ENCODE data around the gene ESAM. TPM values are rescaled to one million over a fixed set of nuclear protein-coding genes. Genes with fewer than 3 reads are reported as not detected.

The ESAM gene
- total and polyA plus RNA-seq, 2 of the 8 experiments (the other 6 are each of a cell fraction or from before 2014, with no cell fraction given), result 0.09 TPM; not detected in 1

DNA sequence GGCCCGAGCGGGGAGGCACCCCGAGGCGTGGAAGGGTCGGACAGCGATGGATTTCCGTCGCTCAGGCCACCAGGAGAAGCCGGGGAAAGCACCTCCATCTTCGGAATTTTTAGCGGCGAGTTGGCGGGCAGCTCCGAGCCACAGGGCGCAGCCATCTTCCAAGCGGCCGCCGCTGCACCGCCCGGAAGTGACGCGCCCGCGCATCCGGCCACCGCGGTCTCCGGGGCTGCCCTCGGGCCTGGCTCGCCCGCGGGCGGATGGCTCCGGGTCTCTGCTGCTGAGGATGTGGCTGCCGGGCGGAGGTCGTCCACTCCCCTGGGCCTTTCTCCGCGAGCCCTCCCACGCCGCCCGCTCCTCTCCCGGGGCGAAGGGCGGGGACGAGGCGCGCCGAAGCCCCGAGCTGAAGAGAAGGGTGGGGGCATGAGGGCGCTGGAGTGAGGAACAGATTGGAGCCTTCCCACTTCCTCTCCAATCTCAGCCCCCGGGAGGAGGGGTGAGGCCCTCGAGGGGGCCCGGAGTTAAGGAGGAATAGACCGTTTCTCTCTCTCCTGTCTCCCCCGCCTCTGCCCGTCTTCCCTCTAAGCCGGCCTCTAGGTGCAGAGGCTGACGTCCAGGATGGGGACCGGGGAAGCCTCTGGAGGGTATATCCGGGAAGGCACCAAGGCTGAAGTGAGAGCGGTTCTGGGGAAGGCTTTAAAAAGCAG is 38.3 kb upstream of the ESAM start, which contains the start of gene MSANTD2 (continued):
- TF ChIP-seq, protein P1, sequence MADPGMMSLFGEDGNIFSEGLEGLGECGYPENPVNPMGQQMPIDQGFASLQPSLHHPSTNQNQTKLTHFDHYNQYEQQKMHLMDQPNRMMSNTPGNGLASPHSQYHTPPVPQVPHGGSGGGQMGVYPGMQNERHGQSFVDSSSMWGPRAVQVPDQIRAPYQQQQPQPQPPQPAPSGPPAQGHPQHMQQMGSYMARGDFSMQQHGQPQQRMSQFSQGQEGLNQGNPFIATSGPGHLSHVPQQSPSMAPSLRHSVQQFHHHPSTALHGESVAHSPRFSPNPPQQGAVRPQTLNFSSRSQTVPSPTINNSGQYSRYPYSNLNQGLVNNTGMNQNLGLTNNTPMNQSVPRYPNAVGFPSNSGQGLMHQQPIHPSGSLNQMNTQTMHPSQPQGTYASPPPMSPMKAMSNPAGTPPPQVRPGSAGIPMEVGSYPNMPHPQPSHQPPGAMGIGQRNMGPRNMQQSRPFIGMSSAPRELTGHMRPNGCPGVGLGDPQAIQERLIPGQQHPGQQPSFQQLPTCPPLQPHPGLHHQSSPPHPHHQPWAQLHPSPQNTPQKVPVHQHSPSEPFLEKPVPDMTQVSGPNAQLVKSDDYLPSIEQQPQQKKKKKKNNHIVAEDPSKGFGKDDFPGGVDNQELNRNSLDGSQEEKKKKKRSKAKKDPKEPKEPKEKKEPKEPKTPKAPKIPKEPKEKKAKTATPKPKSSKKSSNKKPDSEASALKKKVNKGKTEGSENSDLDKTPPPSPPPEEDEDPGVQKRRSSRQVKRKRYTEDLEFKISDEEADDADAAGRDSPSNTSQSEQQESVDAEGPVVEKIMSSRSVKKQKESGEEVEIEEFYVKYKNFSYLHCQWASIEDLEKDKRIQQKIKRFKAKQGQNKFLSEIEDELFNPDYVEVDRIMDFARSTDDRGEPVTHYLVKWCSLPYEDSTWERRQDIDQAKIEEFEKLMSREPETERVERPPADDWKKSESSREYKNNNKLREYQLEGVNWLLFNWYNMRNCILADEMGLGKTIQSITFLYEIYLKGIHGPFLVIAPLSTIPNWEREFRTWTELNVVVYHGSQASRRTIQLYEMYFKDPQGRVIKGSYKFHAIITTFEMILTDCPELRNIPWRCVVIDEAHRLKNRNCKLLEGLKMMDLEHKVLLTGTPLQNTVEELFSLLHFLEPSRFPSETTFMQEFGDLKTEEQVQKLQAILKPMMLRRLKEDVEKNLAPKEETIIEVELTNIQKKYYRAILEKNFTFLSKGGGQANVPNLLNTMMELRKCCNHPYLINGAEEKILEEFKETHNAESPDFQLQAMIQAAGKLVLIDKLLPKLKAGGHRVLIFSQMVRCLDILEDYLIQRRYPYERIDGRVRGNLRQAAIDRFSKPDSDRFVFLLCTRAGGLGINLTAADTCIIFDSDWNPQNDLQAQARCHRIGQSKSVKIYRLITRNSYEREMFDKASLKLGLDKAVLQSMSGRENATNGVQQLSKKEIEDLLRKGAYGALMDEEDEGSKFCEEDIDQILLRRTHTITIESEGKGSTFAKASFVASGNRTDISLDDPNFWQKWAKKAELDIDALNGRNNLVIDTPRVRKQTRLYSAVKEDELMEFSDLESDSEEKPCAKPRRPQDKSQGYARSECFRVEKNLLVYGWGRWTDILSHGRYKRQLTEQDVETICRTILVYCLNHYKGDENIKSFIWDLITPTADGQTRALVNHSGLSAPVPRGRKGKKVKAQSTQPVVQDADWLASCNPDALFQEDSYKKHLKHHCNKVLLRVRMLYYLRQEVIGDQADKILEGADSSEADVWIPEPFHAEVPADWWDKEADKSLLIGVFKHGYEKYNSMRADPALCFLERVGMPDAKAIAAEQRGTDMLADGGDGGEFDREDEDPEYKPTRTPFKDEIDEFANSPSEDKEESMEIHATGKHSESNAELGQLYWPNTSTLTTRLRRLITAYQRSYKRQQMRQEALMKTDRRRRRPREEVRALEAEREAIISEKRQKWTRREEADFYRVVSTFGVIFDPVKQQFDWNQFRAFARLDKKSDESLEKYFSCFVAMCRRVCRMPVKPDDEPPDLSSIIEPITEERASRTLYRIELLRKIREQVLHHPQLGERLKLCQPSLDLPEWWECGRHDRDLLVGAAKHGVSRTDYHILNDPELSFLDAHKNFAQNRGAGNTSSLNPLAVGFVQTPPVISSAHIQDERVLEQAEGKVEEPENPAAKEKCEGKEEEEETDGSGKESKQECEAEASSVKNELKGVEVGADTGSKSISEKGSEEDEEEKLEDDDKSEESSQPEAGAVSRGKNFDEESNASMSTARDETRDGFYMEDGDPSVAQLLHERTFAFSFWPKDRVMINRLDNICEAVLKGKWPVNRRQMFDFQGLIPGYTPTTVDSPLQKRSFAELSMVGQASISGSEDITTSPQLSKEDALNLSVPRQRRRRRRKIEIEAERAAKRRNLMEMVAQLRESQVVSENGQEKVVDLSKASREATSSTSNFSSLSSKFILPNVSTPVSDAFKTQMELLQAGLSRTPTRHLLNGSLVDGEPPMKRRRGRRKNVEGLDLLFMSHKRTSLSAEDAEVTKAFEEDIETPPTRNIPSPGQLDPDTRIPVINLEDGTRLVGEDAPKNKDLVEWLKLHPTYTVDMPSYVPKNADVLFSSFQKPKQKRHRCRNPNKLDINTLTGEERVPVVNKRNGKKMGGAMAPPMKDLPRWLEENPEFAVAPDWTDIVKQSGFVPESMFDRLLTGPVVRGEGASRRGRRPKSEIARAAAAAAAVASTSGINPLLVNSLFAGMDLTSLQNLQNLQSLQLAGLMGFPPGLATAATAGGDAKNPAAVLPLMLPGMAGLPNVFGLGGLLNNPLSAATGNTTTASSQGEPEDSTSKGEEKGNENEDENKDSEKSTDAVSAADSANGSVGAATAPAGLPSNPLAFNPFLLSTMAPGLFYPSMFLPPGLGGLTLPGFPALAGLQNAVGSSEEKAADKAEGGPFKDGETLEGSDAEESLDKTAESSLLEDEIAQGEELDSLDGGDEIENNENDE (IDR thresholded peaks at IDR 0.05; ENCODE audit: insufficient replicate concordance, low read length), result no peak
